ENCODE measurements around the gene OR9G1. TPM values are rescaled to one million over a fixed set of nuclear protein-coding genes. Genes with fewer than 3 reads are reported as not detected.

The OR9G1 gene
- polyA plus RNA-seq, 1 of the 3 experiments (the other 2 are of a cell fraction), result not detected

DNA sequence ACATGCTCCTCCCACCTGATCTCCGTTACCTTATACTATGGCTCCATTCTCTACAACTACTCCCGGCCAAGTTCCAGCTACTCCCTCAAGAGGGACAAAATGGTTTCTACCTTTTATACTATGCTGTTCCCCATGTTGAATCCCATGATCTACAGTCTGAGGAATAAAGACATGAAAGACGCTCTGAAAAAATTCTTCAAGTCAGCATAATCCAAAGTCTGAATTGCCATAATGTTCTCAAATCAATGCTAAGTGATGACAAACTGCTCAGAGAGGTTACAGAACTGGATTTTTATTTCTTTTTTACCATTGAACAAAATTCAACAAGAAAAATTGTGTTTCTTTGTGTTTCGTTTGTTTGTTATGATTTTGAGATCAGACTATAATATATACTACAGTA is 42.0 kb downstream of the OR9G1 start:
- POLR2A ChIA-PET, result no interaction called here
- no peaks in the 10 kb centered on the region; the same call in 1 of the 2 replicates for H3K27me3 ChIP-seq (ENCODE audit: insufficient read depth)
- H3K4me3 ChIP-seq (ENCODE audit: low read depth in 2 of 2, low read length in 1 of 2), result no peak overlapping the region
- H3K9ac ChIP-seq, result no peak overlapping the region
- no peak overlapping the region for H2AFZ ChIP-seq (ENCODE audit: low read depth)
- no peaks in the 10 kb centered on the region for H3K36me3 ChIP-seq (replicated peaks in 1 of 2; ENCODE audit: control insufficient read depth in 1 of 2, insufficient read depth in 2 of 2, low read length in 1 of 2)
- no peaks in the 10 kb centered on the region for H3K9me2 ChIP-seq
- CTCF ChIA-PET, result no interaction called here
- no peaks in the 10 kb centered on the region for H3F3A ChIP-seq (replicated peaks; ENCODE audit: insufficient read depth)
- H3K4me2 ChIP-seq, result no peak overlapping the region
- H4K20me1 ChIP-seq (ENCODE audit: insufficient read depth), result no peaks in the 10 kb centered on the region
- H3K27ac ChIP-seq (ENCODE audit: low read depth in 2 of 2, low read length in 1 of 2), result no peak overlapping the region
- WGBS (ENCODE audit: low lambda C conversion rate), result 4% methylated on average over 4 of the region's 4 CpGs
- no peaks in the 10 kb centered on the region for H3K9me3 ChIP-seq
- H3K79me2 ChIP-seq (ENCODE audit: insufficient read depth), result no peaks in the 10 kb centered on the region
- no peaks in the 10 kb centered on the region for H3K4me1 ChIP-seq (ENCODE audit: control insufficient read depth in 1 of 2, insufficient read depth in 2 of 2, low read depth in 1 of 2, low read length in 1 of 2)
- no peak for DNase-seq
- TF ChIP-seq EP300 (IDR thresholded peaks at IDR 0.05; ENCODE audit: borderline replicate concordance in 1 of 2, low read depth in 1 of 2, low read length in 1 of 2) (no peak), TCF12 (IDR thresholded peaks at IDR 0.05) (no peak), POLR2AphosphoS5 (IDR thresholded peaks at IDR 0.05; ENCODE audit: low read depth, low read length) (no peak), EZH2phosphoT487 (IDR thresholded peaks at IDR 0.05; ENCODE audit: borderline replicate concordance, low read depth) (no peak), RFX5 (IDR thresholded peaks at IDR 0.05; ENCODE audit: low read length) (no peak), MEF2A (IDR thresholded peaks at IDR 0.05; ENCODE audit: borderline replicate concordance, low read depth) (no peak)
- TF ChIP-seq, protein P1, sequence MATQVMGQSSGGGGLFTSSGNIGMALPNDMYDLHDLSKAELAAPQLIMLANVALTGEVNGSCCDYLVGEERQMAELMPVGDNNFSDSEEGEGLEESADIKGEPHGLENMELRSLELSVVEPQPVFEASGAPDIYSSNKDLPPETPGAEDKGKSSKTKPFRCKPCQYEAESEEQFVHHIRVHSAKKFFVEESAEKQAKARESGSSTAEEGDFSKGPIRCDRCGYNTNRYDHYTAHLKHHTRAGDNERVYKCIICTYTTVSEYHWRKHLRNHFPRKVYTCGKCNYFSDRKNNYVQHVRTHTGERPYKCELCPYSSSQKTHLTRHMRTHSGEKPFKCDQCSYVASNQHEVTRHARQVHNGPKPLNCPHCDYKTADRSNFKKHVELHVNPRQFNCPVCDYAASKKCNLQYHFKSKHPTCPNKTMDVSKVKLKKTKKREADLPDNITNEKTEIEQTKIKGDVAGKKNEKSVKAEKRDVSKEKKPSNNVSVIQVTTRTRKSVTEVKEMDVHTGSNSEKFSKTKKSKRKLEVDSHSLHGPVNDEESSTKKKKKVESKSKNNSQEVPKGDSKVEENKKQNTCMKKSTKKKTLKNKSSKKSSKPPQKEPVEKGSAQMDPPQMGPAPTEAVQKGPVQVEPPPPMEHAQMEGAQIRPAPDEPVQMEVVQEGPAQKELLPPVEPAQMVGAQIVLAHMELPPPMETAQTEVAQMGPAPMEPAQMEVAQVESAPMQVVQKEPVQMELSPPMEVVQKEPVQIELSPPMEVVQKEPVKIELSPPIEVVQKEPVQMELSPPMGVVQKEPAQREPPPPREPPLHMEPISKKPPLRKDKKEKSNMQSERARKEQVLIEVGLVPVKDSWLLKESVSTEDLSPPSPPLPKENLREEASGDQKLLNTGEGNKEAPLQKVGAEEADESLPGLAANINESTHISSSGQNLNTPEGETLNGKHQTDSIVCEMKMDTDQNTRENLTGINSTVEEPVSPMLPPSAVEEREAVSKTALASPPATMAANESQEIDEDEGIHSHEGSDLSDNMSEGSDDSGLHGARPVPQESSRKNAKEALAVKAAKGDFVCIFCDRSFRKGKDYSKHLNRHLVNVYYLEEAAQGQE (IDR thresholded peaks at IDR 0.05; ENCODE audit: low read depth, low read length), result no peak
- TF ChIP-seq, protein P2, sequence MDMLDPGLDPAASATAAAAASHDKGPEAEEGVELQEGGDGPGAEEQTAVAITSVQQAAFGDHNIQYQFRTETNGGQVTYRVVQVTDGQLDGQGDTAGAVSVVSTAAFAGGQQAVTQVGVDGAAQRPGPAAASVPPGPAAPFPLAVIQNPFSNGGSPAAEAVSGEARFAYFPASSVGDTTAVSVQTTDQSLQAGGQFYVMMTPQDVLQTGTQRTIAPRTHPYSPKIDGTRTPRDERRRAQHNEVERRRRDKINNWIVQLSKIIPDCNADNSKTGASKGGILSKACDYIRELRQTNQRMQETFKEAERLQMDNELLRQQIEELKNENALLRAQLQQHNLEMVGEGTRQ (IDR thresholded peaks at IDR 0.05; ENCODE audit: borderline replicate concordance, low read depth, low read length), result no peak
- TF ChIP-seq, protein P3, sequence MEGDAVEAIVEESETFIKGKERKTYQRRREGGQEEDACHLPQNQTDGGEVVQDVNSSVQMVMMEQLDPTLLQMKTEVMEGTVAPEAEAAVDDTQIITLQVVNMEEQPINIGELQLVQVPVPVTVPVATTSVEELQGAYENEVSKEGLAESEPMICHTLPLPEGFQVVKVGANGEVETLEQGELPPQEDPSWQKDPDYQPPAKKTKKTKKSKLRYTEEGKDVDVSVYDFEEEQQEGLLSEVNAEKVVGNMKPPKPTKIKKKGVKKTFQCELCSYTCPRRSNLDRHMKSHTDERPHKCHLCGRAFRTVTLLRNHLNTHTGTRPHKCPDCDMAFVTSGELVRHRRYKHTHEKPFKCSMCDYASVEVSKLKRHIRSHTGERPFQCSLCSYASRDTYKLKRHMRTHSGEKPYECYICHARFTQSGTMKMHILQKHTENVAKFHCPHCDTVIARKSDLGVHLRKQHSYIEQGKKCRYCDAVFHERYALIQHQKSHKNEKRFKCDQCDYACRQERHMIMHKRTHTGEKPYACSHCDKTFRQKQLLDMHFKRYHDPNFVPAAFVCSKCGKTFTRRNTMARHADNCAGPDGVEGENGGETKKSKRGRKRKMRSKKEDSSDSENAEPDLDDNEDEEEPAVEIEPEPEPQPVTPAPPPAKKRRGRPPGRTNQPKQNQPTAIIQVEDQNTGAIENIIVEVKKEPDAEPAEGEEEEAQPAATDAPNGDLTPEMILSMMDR (IDR thresholded peaks at IDR 0.05), result no peak
- TF ChIP-seq, protein P4, sequence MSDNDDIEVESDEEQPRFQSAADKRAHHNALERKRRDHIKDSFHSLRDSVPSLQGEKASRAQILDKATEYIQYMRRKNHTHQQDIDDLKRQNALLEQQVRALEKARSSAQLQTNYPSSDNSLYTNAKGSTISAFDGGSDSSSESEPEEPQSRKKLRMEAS (IDR thresholded peaks at IDR 0.05; ENCODE audit: low read depth), result no peak
- TF ChIP-seq, protein P5, sequence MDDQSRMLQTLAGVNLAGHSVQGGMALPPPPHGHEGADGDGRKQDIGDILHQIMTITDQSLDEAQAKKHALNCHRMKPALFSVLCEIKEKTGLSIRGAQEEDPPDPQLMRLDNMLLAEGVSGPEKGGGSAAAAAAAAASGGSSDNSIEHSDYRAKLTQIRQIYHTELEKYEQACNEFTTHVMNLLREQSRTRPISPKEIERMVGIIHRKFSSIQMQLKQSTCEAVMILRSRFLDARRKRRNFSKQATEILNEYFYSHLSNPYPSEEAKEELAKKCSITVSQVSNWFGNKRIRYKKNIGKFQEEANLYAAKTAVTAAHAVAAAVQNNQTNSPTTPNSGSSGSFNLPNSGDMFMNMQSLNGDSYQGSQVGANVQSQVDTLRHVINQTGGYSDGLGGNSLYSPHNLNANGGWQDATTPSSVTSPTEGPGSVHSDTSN (IDR thresholded peaks at IDR 0.05), result no peak
